GM21737 (cell line): Measurements from ENCODE around the gene EFCAB6.

Experiments
- ATAC-seq: cut with Tn5 transposase; IDR thresholded peaks from one replicate; pipeline ENCODE4 v1.9.1; 2021; ENCODE audit warnings: mild to moderate bottlenecking, moderate library complexity; ENCODE audit not compliant: unreplicated experiment

EFCAB6 gene

DNA sequence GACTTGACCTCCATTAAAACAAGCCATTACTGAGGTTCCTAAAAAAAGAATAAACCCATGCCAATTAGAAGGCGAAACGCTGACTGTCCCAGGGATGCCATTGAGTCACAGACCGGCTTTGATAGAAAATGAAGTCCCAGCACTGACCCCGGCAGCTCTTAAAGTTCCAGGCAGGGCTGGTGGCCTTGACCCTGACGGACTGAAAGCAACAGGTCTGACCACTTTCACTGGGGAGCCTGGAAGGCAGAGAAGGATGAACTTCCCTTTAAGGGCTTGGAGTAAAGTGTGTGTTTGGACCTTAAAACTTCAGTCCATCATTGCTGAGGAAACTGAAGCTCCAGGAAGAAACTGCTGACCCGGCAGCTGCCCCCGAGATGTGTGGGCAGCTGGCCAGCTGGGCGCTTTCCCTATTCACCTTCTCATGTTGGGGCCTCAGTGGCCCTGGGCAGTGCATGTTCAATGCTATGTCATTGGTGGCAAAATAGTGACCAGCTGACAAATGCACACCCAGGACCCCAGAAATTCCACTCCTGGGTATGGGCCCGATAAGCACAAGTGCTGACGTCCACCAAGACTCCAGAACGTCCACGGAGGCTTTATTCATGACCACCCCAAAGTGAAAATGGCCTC lies 18.9 kb upstream of the EFCAB6 start:
- ATAC-seq, result no peak

GRCh38 chr22:43829904-43830851 lies 18.1 kb upstream of the EFCAB6 start:
- no peak for ATAC-seq

GRCh38 chr22:43828998-43829782 lies 17.1 kb upstream of the EFCAB6 start:
- no peak for ATAC-seq

DNA sequence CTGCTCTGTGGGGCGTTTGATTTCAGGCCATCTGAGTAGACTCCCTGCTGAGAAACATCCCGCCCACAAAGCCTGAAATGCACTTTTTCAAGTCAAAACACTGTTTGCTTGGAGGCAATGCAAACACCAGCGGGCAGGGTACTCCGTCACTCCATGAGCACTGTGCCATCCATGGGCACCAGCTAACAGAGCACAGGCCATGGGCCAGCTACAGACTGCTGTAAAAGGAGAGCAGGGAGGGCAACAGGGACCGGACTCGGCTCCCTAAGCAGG lies 16.6 kb upstream of the EFCAB6 start:
- ATAC-seq, result no peak

GRCh38 chr22:43827926-43828724 lies 16.0 kb upstream of the EFCAB6 start:
- no peak for ATAC-seq

- ATAC-seq, result no peak
These were observed 15.1 kb upstream of the EFCAB6 start for GRCh38 chr22:43827003-43827735.

DNA sequence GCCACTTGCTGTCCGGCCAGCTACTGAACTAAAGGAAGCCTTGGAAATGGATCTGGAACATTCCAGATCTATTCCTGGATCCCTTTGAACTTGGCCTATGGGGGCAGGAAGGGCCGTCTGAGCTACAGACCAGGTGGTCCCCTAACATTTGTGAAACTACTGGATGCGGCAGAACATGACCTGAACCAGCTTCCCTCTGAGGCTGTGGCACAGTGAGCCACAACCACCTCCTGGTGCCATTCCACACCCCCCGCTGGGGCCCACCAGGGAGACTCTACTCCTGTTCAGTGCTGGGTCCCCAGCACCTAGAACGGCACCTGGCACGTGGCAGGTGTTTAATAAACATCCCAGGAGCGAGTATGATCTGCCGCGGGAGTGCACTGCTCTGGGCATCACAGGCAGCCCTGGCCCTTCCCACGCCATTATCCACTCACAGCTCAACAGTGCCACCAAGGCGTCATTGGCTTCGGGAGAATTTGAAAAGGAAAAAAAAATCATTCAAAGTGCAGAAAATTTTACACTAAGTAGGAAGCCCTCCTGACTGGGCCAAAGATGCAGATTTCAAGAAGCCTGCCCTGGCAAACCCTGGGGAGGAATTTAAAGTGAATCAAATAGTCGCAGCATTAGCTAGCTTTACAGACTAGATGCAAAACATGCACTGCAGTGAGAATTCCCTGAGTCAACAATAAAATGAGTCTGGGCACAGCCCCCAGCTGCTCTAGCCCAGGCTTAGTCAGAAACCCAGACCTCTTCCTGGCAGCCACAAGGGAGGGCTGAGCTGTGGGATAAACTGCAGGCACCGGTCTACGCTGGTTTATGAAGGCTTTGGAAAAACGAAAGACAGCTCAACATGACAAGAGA lies 14.3 kb upstream of the EFCAB6 start:
- no peak for ATAC-seq

- no peak for ATAC-seq
These were observed 13.5 kb upstream of the EFCAB6 start for GRCh38 chr22:43825651-43826050.

GRCh38 chr22:43824724-43825420 lies 12.8 kb upstream of the EFCAB6 start:
- ATAC-seq, result no peak

DNA sequence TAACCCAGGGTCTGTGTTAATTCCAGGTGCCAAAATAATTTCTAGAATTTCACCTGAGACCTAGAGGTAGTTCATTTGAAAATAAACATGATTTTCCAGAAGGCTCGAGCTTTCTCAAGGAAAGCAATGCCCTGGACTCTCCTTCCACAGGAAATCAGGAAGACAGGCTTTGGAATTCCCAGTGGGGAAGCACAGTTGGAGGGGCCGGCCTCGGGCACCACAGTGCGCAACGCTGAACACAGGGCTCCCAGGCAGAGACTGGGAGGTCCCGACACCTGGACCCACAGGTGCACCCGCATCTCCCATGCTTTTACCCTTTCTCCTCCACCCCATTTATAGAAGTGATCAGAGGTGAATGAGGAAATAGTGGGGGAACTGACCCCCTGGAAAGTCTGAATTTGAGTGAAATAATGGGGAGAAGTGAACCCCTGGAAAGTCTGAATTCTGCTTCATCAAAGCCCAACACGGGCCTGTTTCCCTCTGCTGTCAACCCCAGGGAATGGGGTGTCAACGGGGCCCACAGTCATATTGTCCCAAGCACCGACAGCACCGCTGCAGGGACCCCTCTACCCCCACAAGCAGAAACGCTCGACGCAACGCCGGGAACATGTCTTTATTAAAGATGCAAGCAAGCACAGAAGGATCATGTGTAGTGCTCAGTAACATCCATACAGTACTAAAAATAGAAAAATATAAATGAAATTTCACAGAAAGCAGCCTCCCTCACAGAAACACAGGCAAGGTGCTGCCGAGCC lies 12.0 kb upstream of the EFCAB6 start:
- ATAC-seq, result no peak

DNA sequence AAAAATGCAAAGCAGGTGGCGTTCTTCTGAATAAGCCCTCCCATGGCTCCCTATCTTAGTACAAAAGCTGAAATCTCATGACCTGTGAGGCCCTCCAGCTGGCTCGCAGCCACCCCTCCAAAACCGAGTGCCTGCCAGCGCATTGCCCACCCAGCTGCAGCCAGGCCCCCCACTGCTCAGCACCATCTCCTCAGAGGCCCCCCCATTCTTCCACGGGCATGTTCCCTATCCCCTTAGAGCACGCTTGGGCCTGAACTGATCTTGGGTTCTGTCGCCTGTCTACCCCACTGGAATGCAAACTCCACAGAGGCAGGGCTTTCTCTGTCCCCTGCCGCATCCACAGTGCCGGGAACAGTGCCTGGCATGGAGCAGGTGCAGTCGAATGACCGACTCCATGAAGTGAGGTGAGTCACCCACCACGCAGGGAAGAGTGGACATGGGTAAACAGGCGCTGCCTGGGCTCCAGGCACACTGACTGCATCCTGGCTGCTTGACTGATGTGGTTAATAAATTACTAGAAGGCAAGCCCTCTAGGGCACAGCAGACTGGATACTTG lies 11.3 kb upstream of the EFCAB6 start:
- ATAC-seq, result no peak

DNA sequence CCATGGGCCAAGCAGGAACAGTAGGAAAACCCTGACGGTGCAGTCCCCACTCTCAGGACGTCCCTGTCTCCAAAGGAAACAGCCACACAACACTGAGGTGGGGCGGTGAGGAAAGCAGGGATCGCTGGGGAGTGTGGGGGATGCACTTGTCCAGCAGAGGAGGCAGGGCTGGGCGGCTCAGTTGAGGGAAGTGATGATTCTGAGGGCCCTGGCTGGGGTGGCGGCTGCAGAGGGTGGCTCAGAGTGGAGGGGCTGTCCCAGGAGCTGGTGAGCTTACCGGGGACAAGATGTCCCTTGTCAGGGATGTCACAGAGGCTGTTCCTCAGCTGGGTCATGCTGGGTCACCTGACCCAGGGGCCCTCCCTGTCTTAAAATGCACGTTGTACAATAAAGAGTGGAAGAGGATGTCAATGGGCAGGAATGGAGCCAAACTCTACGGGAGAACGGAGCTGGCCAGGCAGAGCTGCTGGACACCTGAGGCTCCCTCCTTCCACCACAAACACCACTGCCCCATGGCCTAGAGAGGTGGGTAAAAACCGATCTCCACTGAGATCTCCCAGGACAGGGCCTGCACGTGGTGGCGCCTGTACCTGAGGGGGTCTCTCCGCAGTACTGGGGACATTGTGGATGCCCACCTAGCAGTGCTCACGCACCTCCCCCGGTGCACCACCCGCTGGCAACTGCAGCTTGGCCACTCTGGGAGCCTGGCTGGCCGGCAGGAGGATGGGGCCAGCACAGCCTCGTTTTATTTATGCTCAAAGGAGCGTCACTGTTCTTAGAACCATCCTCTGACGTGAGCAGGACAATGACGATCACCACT lies 9.7 kb upstream of the EFCAB6 start:
- ATAC-seq, result no peak

- ATAC-seq, result no peak
These were observed 8.7 kb upstream of the EFCAB6 start for GRCh38 chr22:43820651-43821305.

- ATAC-seq, result no peak
These were observed 8.0 kb upstream of the EFCAB6 start for GRCh38 chr22:43819931-43820640.

GRCh38 chr22:43819421-43819921 lies 7.4 kb upstream of the EFCAB6 start:
- ATAC-seq, result no peak
